ENCODE measurements around the gene MUC6. TPM values are rescaled to one million over a fixed set of nuclear protein-coding genes. Genes with fewer than 3 reads are reported as not detected.

Gene MUC6
- total and polyA plus RNA-seq, 12 donors = 0.01 to 0.07 TPM; not detected in 10

GRCh38 chr11:1030556-1030955, 6.0 kb downstream of the MUC6 start:
- 69 to 75% methylated on average over 20 of the region's 20 CpGs for WGBS, 2 donors
- Histone ChIP-seq H3K4me1 (no peaks in the 10 kb centered on the region), H3K27ac (no peak overlapping the region), H3K36me3 (no peaks in the 10 kb centered on the region), H3K9me3 (no peaks in the 10 kb centered on the region), H3K27me3 (peaks cover 0 to 6% (median under 1%) of the 10 kb centered on the region in 7 donors), H3K4me3 (no peak overlapping the region)
- TF ChIP-seq, protein P1, sequence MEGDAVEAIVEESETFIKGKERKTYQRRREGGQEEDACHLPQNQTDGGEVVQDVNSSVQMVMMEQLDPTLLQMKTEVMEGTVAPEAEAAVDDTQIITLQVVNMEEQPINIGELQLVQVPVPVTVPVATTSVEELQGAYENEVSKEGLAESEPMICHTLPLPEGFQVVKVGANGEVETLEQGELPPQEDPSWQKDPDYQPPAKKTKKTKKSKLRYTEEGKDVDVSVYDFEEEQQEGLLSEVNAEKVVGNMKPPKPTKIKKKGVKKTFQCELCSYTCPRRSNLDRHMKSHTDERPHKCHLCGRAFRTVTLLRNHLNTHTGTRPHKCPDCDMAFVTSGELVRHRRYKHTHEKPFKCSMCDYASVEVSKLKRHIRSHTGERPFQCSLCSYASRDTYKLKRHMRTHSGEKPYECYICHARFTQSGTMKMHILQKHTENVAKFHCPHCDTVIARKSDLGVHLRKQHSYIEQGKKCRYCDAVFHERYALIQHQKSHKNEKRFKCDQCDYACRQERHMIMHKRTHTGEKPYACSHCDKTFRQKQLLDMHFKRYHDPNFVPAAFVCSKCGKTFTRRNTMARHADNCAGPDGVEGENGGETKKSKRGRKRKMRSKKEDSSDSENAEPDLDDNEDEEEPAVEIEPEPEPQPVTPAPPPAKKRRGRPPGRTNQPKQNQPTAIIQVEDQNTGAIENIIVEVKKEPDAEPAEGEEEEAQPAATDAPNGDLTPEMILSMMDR (IDR thresholded peaks at IDR 0.05) = no peak
- intact Hi-C loops (cut with DNase I) = no loop called here
- no peak for DNase-seq
- ATAC-seq = no peak

- intact Hi-C loops (cut with DNase I) = no loop called here
- ATAC-seq (no peak), DNase-seq (no peak)
- H3K9me3 ChIP-seq = no peaks in the 10 kb centered on the region
- no peak overlapping the region for H3K4me3 ChIP-seq
- H3K4me1 ChIP-seq = no peaks in the 10 kb centered on the region
- no peak overlapping the region for H3K27ac ChIP-seq
- TF ChIP-seq, protein P1 (IDR thresholded peaks at IDR 0.05) = no peak
- peaks cover 0 to 3% (median 0%) of the 10 kb centered on the region in 7 donors for H3K27me3 ChIP-seq
- no peaks in the 10 kb centered on the region for H3K36me3 ChIP-seq
- 76 to 79% methylated on average over 16 of the region's 16 CpGs for WGBS, 2 donors
Measured at GRCh38 chr11:1030086-1030485, 6.4 kb downstream of the MUC6 start.

- DNase-seq (no peak), ATAC-seq (no peak)
- H3K9me3 ChIP-seq = no peaks in the 10 kb centered on the region
- no peaks in the 10 kb centered on the region for H3K36me3 ChIP-seq
- H3K4me3 ChIP-seq = no peak overlapping the region
- TF ChIP-seq, protein P1 (IDR thresholded peaks at IDR 0.05) = no peak
- no peaks in the 10 kb centered on the region for H3K4me1 ChIP-seq
- H3K27me3 ChIP-seq = no peaks in the 10 kb centered on the region
- WGBS, 2 donors = 40 to 54% methylated on average over 16 of the region's 16 CpGs
- no peak overlapping the region for H3K27ac ChIP-seq
- intact Hi-C loops (cut with DNase I) = no loop called here
Measured at GRCh38 chr11:1029654-1030053, 6.9 kb downstream of the MUC6 start.

DNA sequence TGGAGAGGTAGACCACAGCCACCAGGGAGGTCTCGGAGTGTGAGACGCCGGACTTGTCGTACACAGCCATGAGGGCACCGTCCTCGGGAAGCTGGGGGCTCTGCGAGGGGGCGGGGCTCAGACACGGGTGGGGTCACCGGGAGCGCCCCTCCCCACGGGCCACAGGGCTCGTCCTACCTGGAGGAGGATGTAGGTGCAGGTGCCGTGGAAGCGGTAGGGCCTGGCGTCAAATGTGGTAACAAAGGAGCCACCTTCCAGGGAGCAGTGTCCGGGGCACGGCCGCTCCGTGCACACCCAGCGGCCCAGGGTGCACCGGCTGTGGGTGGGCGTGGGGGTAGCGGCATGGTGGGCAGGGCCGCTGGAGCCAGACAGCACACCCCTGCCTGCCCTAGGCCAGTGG, 7.5 kb downstream of the MUC6 start:
- DNase-seq (no peak), ATAC-seq (no peak)
- Histone ChIP-seq H3K27ac (no peak overlapping the region), H3K9me3 (no peaks in the 10 kb centered on the region), H3K4me3 (no peak overlapping the region), H3K36me3 (no peaks in the 10 kb centered on the region), H3K4me1 (no peaks in the 10 kb centered on the region), H3K27me3 (no peaks in the 10 kb centered on the region)
- TF ChIP-seq, protein P1 (IDR thresholded peaks at IDR 0.05) = no peak
- WGBS, 2 donors = 83 to 87% methylated on average over 25 of the region's 25 CpGs
- intact Hi-C loops (cut with DNase I) = no loop called here

Measured in heart right ventricle (tissue), 16 donors.